Smooth muscle cell of the umbilical artery (primary cell): ENCODE measurements around the gene AFAP1L1. TPM values are rescaled to one million over a fixed set of nuclear protein-coding genes. Genes with fewer than 3 reads are reported as not detected.

ENCODE experiments used
- total RNA-seq: library from RNA; depleted of rRNA; stranded (reverse); fragments of >200 nt; gene quantifications from 2 replicates; pipeline ENCODE4 v1.2.3, GENCODE V29; 2014

The AFAP1L1 gene
- 1.5 and 3.4 TPM in 2 replicates for total RNA-seq

GRCh38 chr5:149271716-149272563, at the start of gene AFAP1L1:
AFAP1L1 (plus strand) TSS chr5:149271859; CDS start chr5:149271969, 110 bp downstream.

GRCh38 chr5:149345147-149345891, 73.7 kb downstream of the AFAP1L1 start, which contains the start of gene GRPEL2:
GRPEL2 (plus strand) TSS chr5:149345499; CDS start chr5:149345540, 41 bp downstream.

GRCh38 chr5:149357370-149358293, 86.0 kb downstream of the AFAP1L1 start, which contains the start of gene PCYOX1L:
PCYOX1L (plus strand) TSS chr5:149358046; CDS start chr5:149358069, 23 bp downstream.

DNA sequence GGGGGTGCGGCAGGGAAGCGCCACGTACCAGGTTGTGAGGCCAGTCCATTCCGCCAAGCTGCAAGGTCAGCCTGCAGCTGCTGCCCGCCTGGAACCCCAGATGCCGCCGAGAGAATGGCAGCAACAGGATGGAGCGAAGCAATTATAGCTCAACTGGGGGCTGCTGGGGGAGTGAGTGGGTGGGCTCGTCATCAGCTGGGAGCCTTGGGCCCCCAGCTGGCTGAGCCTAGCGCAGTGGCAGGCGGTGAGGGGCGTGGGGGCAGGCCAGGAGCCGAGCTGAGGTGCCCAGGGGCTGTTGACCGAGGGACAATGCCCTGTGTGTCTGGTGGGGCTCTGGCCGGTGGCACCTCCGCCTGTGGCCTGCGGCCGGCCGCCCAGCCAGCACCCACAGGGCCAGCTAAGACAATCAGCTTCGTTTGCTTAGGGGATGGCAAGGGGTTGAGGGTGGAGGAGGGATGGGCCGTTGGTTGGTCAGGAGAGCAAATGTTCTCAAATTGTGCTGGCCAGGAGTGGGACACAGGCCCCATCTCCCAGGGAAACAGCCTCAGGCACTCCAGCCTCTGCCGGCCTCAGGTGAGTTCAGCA, 107.6 kb downstream of the AFAP1L1 start, which contains the start of gene IL17B:
Gene IL17B (minus strand): TSS at position 116 of the 585 bp plus-strand sequence. CDS start 67 bp downstream, at position 49.

Other genes with a start within 250 kb of the AFAP1L1 start
- 1.2 TPM in 2 replicates for gene SH3TC2, start 208.8 kb upstream of the AFAP1L1 start, total RNA-seq
- gene ABLIM3, start 130.4 kb upstream of the AFAP1L1 start, total RNA-seq: 4.2 and 11.3 TPM in 2 replicates
- 16.4 and 21.7 TPM in 2 replicates for gene GRPEL2, start 73.6 kb downstream of the AFAP1L1 start, total RNA-seq
- gene PCYOX1L, start 86.2 kb downstream of the AFAP1L1 start, total RNA-seq: 16.8 and 17.5 TPM in 2 replicates
- gene IL17B, start 107.4 kb downstream of the AFAP1L1 start, total RNA-seq: 0.59 TPM in 1 of 2 replicates, not detected in the other